Measurements from ENCODE around the gene ANKS1B.

- no peak for TF ChIP-seq CTCF (IDR thresholded peaks at IDR 0.05)
- no peak for TF ChIP-seq POLR2A (IDR thresholded peaks at IDR 0.05)
These were observed 964.9 kb downstream of the ANKS1B start for GRCh38 chr12:99019798-99020197.

All from thyroid gland (tissue), 4 donors.